HEK293 (cell line): ENCODE data around the gene DNAJB7.

Source experiments
- CTCF ChIP-seq: fragments of 450-650 bp; formaldehyde crosslinking; IDR thresholded peaks from 2 replicates; pipeline ENCODE4 v1.5.1; 2016; ENCODE audit warnings: missing biosample characterization, missing genetic modification characterization
- ZNF274 ChIP-seq, 2 experiments: fragments of 200-500 bp in 1 of 2; fragments of 450-650 bp in 1 of 2; sonication (Bioruptor generic) in 1 of 2; formaldehyde crosslinking in 1 of 2; IDR thresholded peaks; 2 replicates each; pipeline versions ENCODE4 v1.5.1 to v1.6.1; 2014 to 2016; ENCODE audit warnings: borderline replicate concordance in 1 of 2, inconsistent platforms in 1 of 2, low read length in 1 of 2, missing biosample characterization in 1 of 2, missing genetic modification characterization in 1 of 2
- ZNF707 ChIP-seq: fragments of 450-650 bp; formaldehyde crosslinking; IDR thresholded peaks from 2 replicates; pipeline ENCODE4 v1.5.1; 2016; ENCODE audit warnings: missing biosample characterization, missing genetic modification characterization

GRCh38 chr22:40894417-40894816, 32.5 kb upstream of the DNAJB7 start:
- TF ChIP-seq CTCF (no peak), ZNF274 (IDR thresholded peaks at IDR 0.05; ENCODE audit: low read length) (no peak), ZNF274 (tag by site-specific recombination; IDR thresholded peaks at IDR 0.05; ENCODE audit: borderline replicate concordance) (no peak), ZNF707 (tag by site-specific recombination) (no peak)
